ENCODE data around the gene SRRM5. TPM values are rescaled to one million over a fixed set of nuclear protein-coding genes. Genes with fewer than 3 reads are reported as not detected.

Gene SRRM5
- total RNA-seq, 2 experiments from 2014 or later: 0.37 to 0.74 TPM

- intact Hi-C loops (cut with DNase I, micrococcal nuclease): no loop called here
- H3K4me3 Mint-ChIP-seq: no peak overlapping the region
- CTCF ChIA-PET: interaction anchor here (0.7 to 1.2 kb wide), 2 partner anchors 60 to 1409 kb away, joined by 3 read pairs; no protein-coding TSS in a partner anchor
- H3K9me3 Mint-ChIP-seq (ENCODE audit: low read depth): no peaks in the 10 kb centered on the region
- H3K27ac Mint-ChIP-seq: no peak overlapping the region
- POLR2A ChIA-PET: no interaction called here
- H3K27me3 Mint-ChIP-seq: no peaks in the 10 kb centered on the region
- peaks cover 14% of the 10 kb centered on the region for H3K4me1 Mint-ChIP-seq
- no peak for ATAC-seq
- DNase-seq: no peak
- H3K36me3 Mint-ChIP-seq (ENCODE audit: low read depth): peaks cover 26% of the 10 kb centered on the region
Measured at GRCh38 chr19:43591904-43592772, 19.8 kb upstream of the SRRM5 start.

GRCh38 chr19:43592800-43593350 lies 19.0 kb upstream of the SRRM5 start:
- Mint-ChIP-seq H3K9me3 (ENCODE audit: low read depth) (no peaks in the 10 kb centered on the region), H3K27ac (no peak overlapping the region), H3K4me3 (no peak overlapping the region), H3K4me1 (peaks cover 22% of the 10 kb centered on the region), H3K27me3 (no peaks in the 10 kb centered on the region), H3K36me3 (ENCODE audit: low read depth) (peaks cover 30% of the 10 kb centered on the region)
- ChIA-PET CTCF (interaction anchor here (1.2 to 5.9 kb wide), 5 partner anchors 37 to 204 kb away, joined by 3 to 88 read pairs (median 21); partner anchors contain the start of gene ETHE1), POLR2A (no interaction called here)
- no peak for ATAC-seq
- DNase-seq: no peak
- intact Hi-C loops (cut with DNase I, micrococcal nuclease): no loop called here

- Mint-ChIP-seq H3K4me3 (peak overlapping the region; percentile 87), H3K27ac (peak overlapping the region; percentile 0), H3K9me3 (ENCODE audit: low read depth) (no peaks in the 10 kb centered on the region), H3K27me3 (no peaks in the 10 kb centered on the region), H3K4me1 (peaks cover 29% of the 10 kb centered on the region), H3K36me3 (ENCODE audit: low read depth) (peaks cover 37% of the 10 kb centered on the region)
- DNase-seq (no peak), ATAC-seq (no peak)
- ChIA-PET CTCF (interaction anchor here (0.6 to 5.9 kb wide), 36 partner anchors 9 to 408 kb away, joined by 3 to 88 read pairs (median 5); partner anchors contain the start of genes ETHE1, PHLDB3, PINLYP and XRCC1), POLR2A (interaction anchor here (0.7 to 1.1 kb wide), 7 partner anchors 39 to 143 kb away, joined by 3 to 9 read pairs (median 5); partner anchors contain the start of gene ZNF575)
- intact Hi-C loops (cut with DNase I, micrococcal nuclease): loop anchor here (1.0 to 2.0 kb wide), 3 partner anchors 39 to 147 kb away; no protein-coding TSS in a partner anchor
Measured at GRCh38 chr19:43594081-43594697, 17.7 kb upstream of the SRRM5 start.

GRCh38 chr19:43594710-43595604 lies 16.9 kb upstream of the SRRM5 start:
- peak; percentile 87 for DNase-seq
- POLR2A ChIA-PET: interaction anchor here (0.7 to 1.7 kb wide), 9 partner anchors 30 to 132 kb away, joined by 3 to 9 read pairs (median 5); partner anchors contain the start of gene ZNF575
- Mint-ChIP-seq H3K4me1 (peaks cover 26% of the 10 kb centered on the region), H3K27ac (peak overlapping the region; percentile 95), H3K9me3 (ENCODE audit: low read depth) (no peaks in the 10 kb centered on the region), H3K36me3 (ENCODE audit: low read depth) (peaks cover 35% of the 10 kb centered on the region), H3K4me3 (peak overlapping the region; percentile 87), H3K27me3 (no peaks in the 10 kb centered on the region)
- CTCF ChIA-PET: interaction anchor here (0.6 to 5.9 kb wide), 41 partner anchors 10 to 618 kb away, joined by 3 to 88 read pairs (median 5); partner anchors contain the start of genes ETHE1, PHLDB3, PINLYP and XRCC1
- peak; percentile 64 for ATAC-seq
- intact Hi-C loops (cut with DNase I, micrococcal nuclease): loop anchor here (1.0 to 2.0 kb wide), 3 partner anchors 40 to 148 kb away; no protein-coding TSS in a partner anchor

- Mint-ChIP-seq H3K9me3 (ENCODE audit: low read depth) (no peaks in the 10 kb centered on the region), H3K4me3 (peak overlapping the region; percentile 87), H3K27ac (peak overlapping the region; percentile 95), H3K4me1 (peaks cover 26% of the 10 kb centered on the region), H3K36me3 (ENCODE audit: low read depth) (peaks cover 34% of the 10 kb centered on the region), H3K27me3 (no peaks in the 10 kb centered on the region)
- ChIA-PET CTCF (interaction anchor here (0.6 to 5.9 kb wide), 21 partner anchors 13 to 1207 kb away, joined by 3 to 88 read pairs (median 8); partner anchors contain the start of genes ETHE1, PHLDB3, PINLYP and SMG9), POLR2A (interaction anchor here (0.7 to 1.8 kb wide), 7 partner anchors 20 to 170 kb away, joined by 3 to 9 read pairs (median 4); partner anchors contain the start of genes PINLYP and XRCC1)
- ATAC-seq (peak; percentile 18), DNase-seq (peak; percentile 53)
- intact Hi-C loops (cut with DNase I, micrococcal nuclease): loop anchor here in 1 of 2 experiments (2.0 kb wide), 1 partner anchor 149 kb away; no protein-coding TSS in a partner anchor
Measured at GRCh38 chr19:43595605-43595998, 16.3 kb upstream of the SRRM5 start.

- peak; percentile 83 for ATAC-seq
- no peaks in the 10 kb centered on the region for H3K9me3 Mint-ChIP-seq (ENCODE audit: low read depth)
- ChIA-PET POLR2A (interaction anchor here (0.7 to 1.8 kb wide), 7 partner anchors 21 to 170 kb away, joined by 3 to 9 read pairs (median 4); partner anchors contain the start of genes PINLYP and XRCC1), CTCF (interaction anchor here (0.6 to 5.9 kb wide), 20 partner anchors 12 to 1208 kb away, joined by 3 to 88 read pairs (median 8); partner anchors contain the start of genes ETHE1, PHLDB3, PINLYP and SMG9)
- H3K27ac Mint-ChIP-seq: peak within 1 kb of the TSS; percentile 95
- peaks cover 31% of the 10 kb centered on the region for H3K36me3 Mint-ChIP-seq (ENCODE audit: low read depth)
- DNase-seq: peak; percentile 100
- peaks cover 26% of the 10 kb centered on the region for H3K4me1 Mint-ChIP-seq
- H3K4me3 Mint-ChIP-seq: peak within 1 kb of the TSS; percentile 87
- no peaks in the 10 kb centered on the region for H3K27me3 Mint-ChIP-seq
- intact Hi-C loops (cut with DNase I, micrococcal nuclease): loop anchor here (1.0 to 2.0 kb wide), 13 partner anchors 21 to 185 kb away; partner anchors contain the start of genes PINLYP (in 2 of the 2), XRCC1 (in 2 of the 2), ZNF428 (in 2 of the 2) and ZNF575 (in 2 of the 2)
Measured at GRCh38 chr19:43595999-43596841, 15.7 kb upstream of the SRRM5 start, which contains the start of the genes IRGQ and ZNF576. Gene IRGQ (minus strand): TSS chr19:43596134. CDS start chr19:43595338, 796 bp downstream. Gene ZNF576 (plus strand): TSS chr19:43596595. CDS start chr19:43597109, 514 bp downstream.

GRCh38 chr19:43596842-43597461 lies 14.9 kb upstream of the SRRM5 start:
- intact Hi-C loops (cut with DNase I, micrococcal nuclease): loop anchor here (1.0 to 2.0 kb wide), 12 partner anchors 22 to 184 kb away; partner anchors contain the start of genes PINLYP (in 2 of the 2), XRCC1 (in 2 of the 2), ZNF428 (in 2 of the 2) and ZNF575 (in 2 of the 2)
- Mint-ChIP-seq H3K36me3 (ENCODE audit: low read depth) (peaks cover 29% of the 10 kb centered on the region), H3K27me3 (no peaks in the 10 kb centered on the region), H3K9me3 (ENCODE audit: low read depth) (no peaks in the 10 kb centered on the region), H3K4me1 (peaks cover 26% of the 10 kb centered on the region), H3K4me3 (peak overlapping the region; percentile 87), H3K27ac (peak overlapping the region; percentile 95)
- DNase-seq (peak; percentile 30), ATAC-seq (no peak)
- ChIA-PET POLR2A (interaction anchor here (1.5 to 1.8 kb wide), 2 partner anchors 22 to 71 kb away, joined by 6 to 9 read pairs; partner anchors contain the start of genes PINLYP and XRCC1), CTCF (interaction anchor here (0.6 to 5.9 kb wide), 8 partner anchors 11 to 1147 kb away, joined by 3 to 88 read pairs (median 6); partner anchors contain the start of genes PINLYP and XRCC1)

GRCh38 chr19:43597876-43598275 lies 14.0 kb upstream of the SRRM5 start:
- Mint-ChIP-seq H3K9me3 (ENCODE audit: low read depth) (no peaks in the 10 kb centered on the region), H3K4me3 (peak overlapping the region; percentile 87), H3K4me1 (peaks cover 26% of the 10 kb centered on the region), H3K27ac (peak overlapping the region; percentile 95), H3K27me3 (no peaks in the 10 kb centered on the region), H3K36me3 (ENCODE audit: low read depth) (peaks cover 25% of the 10 kb centered on the region)
- no peak for DNase-seq
- intact Hi-C loops (cut with DNase I, micrococcal nuclease): loop anchor here in 1 of 2 experiments (2.0 kb wide), 1 partner anchor 65 kb away; the partner anchor contains the start of gene ZNF575
- CTCF ChIA-PET: interaction anchor here (1.0 to 5.9 kb wide), 3 partner anchors 16 to 42 kb away, joined by 4 to 88 read pairs (median 4); no protein-coding TSS in a partner anchor
- POLR2A ChIA-PET: no interaction called here
- no peak for ATAC-seq
